Heart left ventricle (tissue), 16 donors: Measurements from ENCODE around the gene ARIH1. TPM values are rescaled to one million over a fixed set of nuclear protein-coding genes. Genes with fewer than 3 reads are reported as not detected.

Experiments used
- ATAC-seq, 4 donors: fragments of 200-7000 bp; cut with Tn5 transposase; one replicate each; pipeline ENCODE4 v1.9.1; 2020 to 2022; ENCODE audit warnings: moderate library complexity in 4 of 4, mild to moderate bottlenecking in 3 of 4, moderate number of reproducible peaks in 1 of 4
- DNase-seq, 5 donors: peaks; one replicate each; pipeline ENCODE4 v3.0.0-alpha.2; 2020
- H3K27ac ChIP-seq, 12 donors: fragments of 200-600 bp; sonication (generic) in 4 of 12; one replicate each; pipeline versions ENCODE4 v1.5.0 to v1.8.0; 2016 to 2022; ENCODE audit warnings: mild to moderate bottlenecking in 2 of 12
- H3K27me3 ChIP-seq, 9 donors: fragments of 200-600 bp; sonication (generic) in 2 of 9; one replicate each; pipeline versions ENCODE4 v1.5.1 to v1.8.0; 2016 to 2022; ENCODE audit warnings: mild to moderate bottlenecking in 3 of 9
- H3K36me3 ChIP-seq, 9 donors: fragments of 200-600 bp; sonication (generic) in 2 of 9; one replicate each; pipeline versions ENCODE4 v1.5.0 to v1.8.0; 2018 to 2022; ENCODE audit warnings: mild to moderate bottlenecking in 2 of 9
- H3K4me1 ChIP-seq, 12 donors: fragments of 200-600 bp; sonication (generic) in 4 of 12; one replicate each; pipeline versions ENCODE4 v1.5.0 to v1.8.0; 2016 to 2022; ENCODE audit warnings: mild to moderate bottlenecking in 3 of 12
- H3K4me3 ChIP-seq, 12 donors: fragments of 200-600 bp; sonication (generic) in 4 of 12; one replicate each; pipeline versions ENCODE4 v1.5.0 to v1.8.0; 2017 to 2022; ENCODE audit warnings: mild to moderate bottlenecking in 9 of 12, moderate library complexity in 4 of 12
- H3K9me3 ChIP-seq, 12 donors: fragments of 200-600 bp; sonication (generic) in 4 of 12; one replicate each; pipeline versions ENCODE4 v1.5.0 to v1.8.0; 2016 to 2022; ENCODE audit warnings: mild to moderate bottlenecking in 1 of 12
- CTCF ChIP-seq, 12 donors: fragments of 200-600 bp; sonication (generic) in 4 of 12; IDR thresholded peaks; one replicate each; pipeline versions ENCODE4 v1.5.0 to v1.8.0; 2018 to 2022; ENCODE audit warnings: antibody characterized with exemption in 12 of 12, mild to moderate bottlenecking in 5 of 12
- POLR2A ChIP-seq, 2 donors: fragments of 450-650 bp; IDR thresholded peaks; one replicate each; pipeline ENCODE4 v1.6.1; 2017; ENCODE audit warnings: antibody characterized with exemption in 2 of 2, mild to moderate bottlenecking in 2 of 2, moderate library complexity in 2 of 2
- WGBS, 4 donors: extraction: QIAGEN DNeasy Blood & Tissue Kit in 2 of 4; methylation state at CpG; one replicate each; pipeline versions ENCODE4 v1.1.5 to v1.1.7; 2013 to 2018; 5-methylcytosine and 5-hydroxymethylcytosine counted together
- intact Hi-C, 10 donors: fragments of 100-400 bp; cut with DNase I; formaldehyde crosslinking; loops; one replicate each; pipeline versions ENCODE4 v1.11.1 to v1.14.2; 2022
- polyA plus RNA-seq, 2 donors: library from polyadenylated mRNA; stranded (reverse); fragments of 200-250 nt; gene quantifications; one replicate each; pipeline ENCODE4 v1.2.3, GENCODE V29; 2013
- total RNA-seq, 9 donors: library from RNA; depleted of rRNA in 2 of 9; stranded (reverse); fragments of >200 nt in 2 of 9; fragmentation: NEBNext Ultra II Directional in 3 of 9; extraction: Animal tissue kit (Norgen Biotek cat#: 25700) in 3 of 9; gene quantifications; one replicate each; pipeline versions ENCODE4 v1.1.0 to v1.2.4, GENCODE V29; 2016 to 2023
- donor health status: ischemic (EF 13 %, LVEDD 7.1; RV severe dilation, severe dysfunction).
- donor health status: healthy with polysubstance abuse.
- donor health status: DM: no; HTN: yes; CAD: no.
- donor health status: DM: no; HTN: no; CAD: no.
- donor health status: ischemic (EF 25% LVEDD 6.9; RV normal size, moderate dysfunction).
- donor health status: ischemic (EF 25% LVEDD 5.7; RV mildly dilated, moderate dysfunction).
- donor health status: healthy.
- donor health status: DM: yes; HTN: yes; CAD: no.
- donor health status: ischemic (EF 35%, LVEDD 5.7; RV mildly dilated, moderate dysfunction).
- donor health status: nonischemic (EF 11% LVEDD 7.7; RV severe dilation, severe dysfunction).
- donor health status: DM: yes; HTN: yes; CAD: no.
- donor health status: PGD.
- donor health status: ischemic (EF 29% LVEDD 5.4; RV normal size, mild dysfunction).
- donor health status: nonischemic (EF 23%, LVEDD 6.1; RV moderate dilation, normal function).

ARIH1 gene
- total and polyA plus RNA-seq, 11 donors = 25.3 to 217 (median 158) TPM

- no peak for TF ChIP-seq CTCF (IDR thresholded peaks at IDR 0.05)
- no peak for TF ChIP-seq POLR2A (IDR thresholded peaks at IDR 0.05)
- ATAC-seq (no peak), DNase-seq (no peak)
- peaks cover 0 to 7% (median 0%) of the 10 kb centered on the region in 9 donors for H3K36me3 ChIP-seq
- H3K27ac ChIP-seq = no peak overlapping the region
- no peak overlapping the region for H3K4me3 ChIP-seq
- H3K9me3 ChIP-seq = no peaks in the 10 kb centered on the region
- WGBS, 4 donors = 85 to 93% (median 89%) methylated on average over 2 of the region's 2 CpGs
- H3K27me3 ChIP-seq = no peaks in the 10 kb centered on the region
- intact Hi-C loops = no loop called here
- H3K4me1 ChIP-seq = no peaks in the 10 kb centered on the region
Measured at GRCh38 chr15:72592097-72592496, 118.0 kb downstream of the ARIH1 start.

GRCh38 chr15:72592676-72593075, 118.5 kb downstream of the ARIH1 start:
- no peaks in the 10 kb centered on the region for H3K9me3 ChIP-seq
- no peaks in the 10 kb centered on the region for H3K4me1 ChIP-seq
- H3K4me3 ChIP-seq = no peak overlapping the region
- no peak for ATAC-seq
- 88 to 94% (median 93%) methylated on average over 2 of the region's 2 CpGs for WGBS, 4 donors
- no peak for DNase-seq
- H3K27me3 ChIP-seq = no peaks in the 10 kb centered on the region
- TF ChIP-seq CTCF (IDR thresholded peaks at IDR 0.05) = no peak
- TF ChIP-seq POLR2A (IDR thresholded peaks at IDR 0.05) = no peak
- H3K27ac ChIP-seq = no peak overlapping the region
- H3K36me3 ChIP-seq = peaks cover 0 to 1% (median 0%) of the 10 kb centered on the region in 9 donors
- intact Hi-C loops = no loop called here

GRCh38 chr15:72593838-72594237, 119.7 kb downstream of the ARIH1 start:
- no peaks in the 10 kb centered on the region for H3K9me3 ChIP-seq
- no peaks in the 10 kb centered on the region for H3K27me3 ChIP-seq
- no peak for DNase-seq
- no peak overlapping the region for H3K4me3 ChIP-seq
- no peak overlapping the region for H3K27ac ChIP-seq
- no peak for ATAC-seq
- TF ChIP-seq CTCF (IDR thresholded peaks at IDR 0.05) (no peak), POLR2A (IDR thresholded peaks at IDR 0.05) (no peak)
- H3K36me3 ChIP-seq = no peaks in the 10 kb centered on the region
- H3K4me1 ChIP-seq = no peaks in the 10 kb centered on the region
- intact Hi-C loops = no loop called here
- 95 to 98% (median 96%) methylated on average over 4 of the region's 4 CpGs for WGBS, 4 donors

GRCh38 chr15:72599855-72600464, 125.8 kb downstream of the ARIH1 start:
- 12 to 23% (median 15%) methylated on average over 2 of the region's 2 CpGs for WGBS, 4 donors
- Histone ChIP-seq H3K4me3 (no peak overlapping the region), H3K36me3 (no peaks in the 10 kb centered on the region), H3K27me3 (no peaks in the 10 kb centered on the region), H3K9me3 (no peaks in the 10 kb centered on the region), H3K4me1 (peaks cover 0 to 3% (median 0%) of the 10 kb centered on the region in 12 donors), H3K27ac (no peak overlapping the region)
- intact Hi-C loops = loop anchor here in 8 of 10 donors (2.0 to 10.0 kb wide), 10 partner anchors 71 to 1455 kb away; partner anchors contain the start of genes BBS4 (in 1 of the 8) and HIGD2B (in 1 of the 8)
- TF ChIP-seq CTCF (IDR thresholded peaks at IDR 0.05) = peak; percentile 47 to 73 (median 62)
- TF ChIP-seq POLR2A (IDR thresholded peaks at IDR 0.05) = no peak
- peak in 1 of 4 donors; percentile 45 for ATAC-seq
- DNase-seq = no peak
